Central memory CD8-positive, alpha-beta T cell (primary cell): ENCODE results near the gene PUSL1.

Experiments used
- ATAC-seq: fragments of 150-1000 bp; cut with Tn5 transposase; replicated peaks from 2 replicates; pipeline ENCODE4 v1.10.0; 2022; ENCODE audit warnings: mild to moderate bottlenecking, moderate FRiP score, moderate number of reproducible peaks; ENCODE audit not compliant: poor library complexity, severe bottlenecking; ENCODE audit errors: extremely low read depth
- DNase-seq, 2 donors: peaks; one replicate each; pipeline ENCODE4 v3.0.0; 2021; ENCODE audit warnings: low spot score in 2 of 2
- H3K27ac Mint-ChIP-seq: one replicate; pipeline ENCODE4 v1.8.0; 2022; ENCODE audit warnings: low read depth, mild to moderate bottlenecking, moderate library complexity, mixed read lengths
- H3K27me3 Mint-ChIP-seq: one replicate; pipeline ENCODE4 v1.8.0; 2022; ENCODE audit warnings: mixed read lengths
- H3K36me3 Mint-ChIP-seq: one replicate; pipeline ENCODE4 v1.8.0; 2022; ENCODE audit warnings: mild to moderate bottlenecking, moderate library complexity, mixed read lengths; ENCODE audit not compliant: insufficient read depth
- H3K4me1 Mint-ChIP-seq: one replicate; pipeline ENCODE4 v1.8.0; 2022; ENCODE audit warnings: mixed read lengths
- H3K4me3 Mint-ChIP-seq: one replicate; pipeline ENCODE4 v1.8.0; 2022; ENCODE audit warnings: mild to moderate bottlenecking, moderate library complexity, mixed read lengths
- H3K9me3 Mint-ChIP-seq: one replicate; pipeline ENCODE4 v1.8.0; 2022; ENCODE audit warnings: mixed read lengths

Gene PUSL1

DNA sequence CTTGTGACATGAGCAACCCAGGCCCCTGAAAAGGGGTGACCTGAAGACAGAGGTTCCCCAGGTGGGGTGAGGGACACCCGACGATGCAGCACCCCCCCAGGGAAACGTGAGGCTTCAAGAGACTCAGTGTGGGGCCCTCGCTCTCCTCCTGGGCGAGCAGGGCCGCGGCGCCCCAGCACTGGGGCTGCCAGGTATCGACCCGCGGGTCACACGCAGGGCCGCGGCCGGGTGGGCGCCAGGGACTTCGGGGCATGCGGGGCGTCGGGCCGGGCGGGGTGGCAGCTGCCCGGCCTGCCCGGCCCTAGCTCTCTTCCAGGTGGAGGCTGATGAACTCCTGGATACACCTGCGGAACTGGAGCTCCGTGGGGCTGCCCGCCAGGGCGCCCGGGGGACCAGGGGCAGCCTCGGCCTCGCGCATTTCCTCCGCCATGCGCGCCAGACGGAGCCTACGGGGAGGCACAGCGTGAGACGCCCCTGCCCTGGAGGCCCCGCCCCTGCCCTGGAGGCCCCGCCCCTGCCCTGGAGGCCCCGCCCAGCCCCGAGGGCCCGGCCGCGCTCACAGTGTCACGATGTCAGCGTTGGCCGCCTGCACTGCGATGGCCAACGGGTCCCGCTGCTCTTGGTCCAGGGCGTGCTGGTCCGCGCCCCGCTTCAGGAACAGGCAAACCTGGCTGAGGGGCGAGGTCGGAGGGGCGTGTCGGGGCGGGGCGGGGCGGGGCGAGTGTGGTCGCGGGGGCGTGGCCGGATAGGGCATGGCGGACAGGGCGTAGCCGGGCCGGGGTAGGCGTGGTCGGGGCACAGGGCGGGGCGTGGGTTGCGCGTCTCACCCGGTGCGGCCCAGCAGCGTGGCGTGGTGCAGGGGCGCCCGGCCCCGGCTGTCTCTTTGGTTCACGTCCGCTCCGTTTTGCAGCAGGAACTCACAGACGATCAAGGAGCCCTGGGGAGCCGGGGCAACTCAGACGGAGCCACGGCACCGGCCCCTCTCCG lies 14.8 kb upstream of the PUSL1 start:
- Mint-ChIP-seq H3K4me1 (no peaks in the 10 kb centered on the region), H3K36me3 (peaks cover 6% of the 10 kb centered on the region), H3K4me3 (no peak overlapping the region), H3K27me3 (no peaks in the 10 kb centered on the region), H3K9me3 (no peaks in the 10 kb centered on the region), H3K27ac (no peak overlapping the region)
- DNase-seq (no peak), ATAC-seq (no peak)

DNA sequence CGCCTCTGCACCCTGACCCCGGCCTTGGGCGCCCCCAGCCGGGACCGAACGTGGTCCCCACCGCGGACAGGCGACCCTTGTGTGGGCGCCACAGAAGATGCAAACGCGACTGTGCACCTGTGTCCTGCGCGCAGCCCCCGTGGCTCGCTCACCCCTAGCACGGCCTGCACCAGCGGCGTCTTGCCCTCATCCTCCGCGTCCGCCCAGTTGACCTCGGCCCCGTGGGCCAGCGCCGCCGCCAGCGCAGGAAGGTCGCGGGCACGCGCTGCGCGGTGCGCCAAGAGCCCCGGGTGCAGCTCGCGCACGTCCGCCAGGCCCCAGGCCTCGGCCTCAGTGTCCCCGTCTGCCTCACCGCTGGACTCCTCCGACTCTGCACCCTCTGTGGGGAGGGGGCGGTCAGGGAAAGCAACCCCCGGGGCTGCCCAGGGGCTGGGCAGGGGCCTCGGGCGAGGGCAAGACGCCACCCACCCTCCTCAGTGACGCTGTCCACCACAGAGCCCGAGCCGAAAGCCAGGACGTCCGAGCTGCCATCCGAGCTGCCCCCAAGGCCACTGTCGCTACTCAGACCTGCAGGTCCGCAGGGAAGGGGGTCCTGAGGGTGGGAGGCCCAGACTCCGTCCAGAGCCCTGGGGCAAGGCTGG lies 14.0 kb upstream of the PUSL1 start:
- Mint-ChIP-seq H3K27me3 (no peaks in the 10 kb centered on the region), H3K36me3 (peaks cover 6% of the 10 kb centered on the region), H3K27ac (no peak overlapping the region), H3K4me3 (no peak overlapping the region), H3K9me3 (no peaks in the 10 kb centered on the region), H3K4me1 (no peaks in the 10 kb centered on the region)
- DNase-seq (no peak), ATAC-seq (no peak)

DNA sequence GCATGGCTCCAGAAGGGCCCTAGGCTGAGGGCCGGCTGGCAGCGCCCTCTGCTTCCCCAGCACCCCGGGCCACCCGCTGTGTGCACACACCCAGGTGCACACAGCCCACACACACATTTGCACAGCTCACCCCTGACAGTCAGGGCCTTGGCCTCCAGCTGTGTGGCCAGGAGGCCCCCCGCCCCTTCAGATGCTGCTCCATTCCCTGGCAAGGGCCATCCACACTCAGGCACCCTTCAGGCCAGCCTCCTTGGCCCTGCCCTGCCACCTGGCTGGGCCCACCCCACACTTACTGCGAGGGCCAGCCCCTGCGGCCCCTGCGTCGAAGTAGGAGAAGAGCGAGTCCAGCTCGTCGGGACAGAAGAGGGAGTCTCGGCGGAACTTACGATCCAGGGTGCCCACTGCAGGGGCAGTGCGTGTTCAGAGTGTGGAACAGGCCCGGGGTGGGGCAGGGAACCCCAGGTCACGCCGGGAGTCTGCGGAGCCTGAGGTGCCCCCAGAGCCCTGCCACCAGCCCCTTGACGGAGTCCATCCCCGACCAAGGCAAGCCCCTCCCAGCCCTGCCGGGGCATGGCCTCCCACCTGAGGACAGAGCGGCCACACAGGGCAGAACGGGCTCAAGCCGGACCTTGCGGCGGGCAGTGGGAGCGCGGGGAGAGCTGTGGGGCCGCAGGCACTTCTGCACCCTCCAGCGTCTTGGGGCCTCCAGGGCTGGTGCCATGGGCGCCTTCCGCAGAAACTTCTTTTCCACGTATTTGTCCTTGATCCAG lies 13.1 kb upstream of the PUSL1 start:
- DNase-seq (no peak), ATAC-seq (no peak)
- H3K36me3 Mint-ChIP-seq = peaks cover 4% of the 10 kb centered on the region
- no peaks in the 10 kb centered on the region for H3K27me3 Mint-ChIP-seq
- H3K4me3 Mint-ChIP-seq = no peak overlapping the region
- no peak overlapping the region for H3K27ac Mint-ChIP-seq
- H3K9me3 Mint-ChIP-seq = no peaks in the 10 kb centered on the region
- no peaks in the 10 kb centered on the region for H3K4me1 Mint-ChIP-seq

DNA sequence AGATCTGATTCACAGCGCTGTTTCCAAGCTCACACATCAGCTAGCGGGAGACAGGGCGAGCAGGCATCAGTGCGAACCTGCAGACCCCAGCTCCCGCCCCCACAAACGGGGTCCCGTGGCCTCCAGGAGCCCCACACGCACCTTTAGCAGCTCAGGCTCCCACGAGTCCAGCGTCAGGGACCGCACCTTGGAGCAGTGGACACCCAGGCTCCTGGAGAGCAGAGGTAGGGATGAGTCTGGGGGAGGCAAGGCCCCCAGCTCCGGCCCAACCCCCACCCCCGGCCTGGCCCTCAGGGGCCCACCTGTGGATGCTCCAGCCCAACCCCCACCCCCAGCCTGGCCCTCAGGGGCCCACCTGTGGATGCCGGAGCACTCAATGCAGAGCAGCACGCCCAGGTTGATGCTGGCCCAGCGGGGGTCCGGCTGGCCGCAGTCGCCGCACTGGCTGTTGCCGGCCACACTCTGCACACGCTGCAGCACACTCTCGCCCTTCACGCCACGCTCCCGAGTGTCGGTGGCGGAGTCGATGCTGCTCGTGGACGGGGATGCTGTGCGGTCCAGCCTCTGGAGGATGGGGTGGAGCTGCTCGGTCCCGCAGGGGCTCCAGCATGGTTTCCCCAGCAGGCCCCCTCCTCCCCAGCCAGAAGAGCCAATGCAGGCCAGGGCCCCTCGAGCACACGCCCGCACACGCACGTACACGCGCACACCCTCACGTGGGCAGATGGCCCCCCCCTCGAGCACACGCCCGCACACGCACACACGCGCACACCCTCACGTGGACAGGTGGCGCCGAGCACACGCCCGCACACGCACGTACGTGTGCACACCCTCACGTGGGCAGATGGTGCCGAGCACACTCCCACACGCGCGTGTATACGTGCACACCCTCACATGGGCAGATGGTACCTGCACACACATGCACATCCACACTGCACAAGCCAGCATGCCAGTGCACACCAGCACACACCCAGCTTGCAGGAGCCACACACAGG lies 12.0 kb upstream of the PUSL1 start:
- no peaks in the 10 kb centered on the region for H3K27me3 Mint-ChIP-seq
- no peak overlapping the region for H3K4me3 Mint-ChIP-seq
- no peak overlapping the region for H3K27ac Mint-ChIP-seq
- no peak for ATAC-seq
- DNase-seq = no peak
- H3K9me3 Mint-ChIP-seq = no peaks in the 10 kb centered on the region
- no peaks in the 10 kb centered on the region for H3K4me1 Mint-ChIP-seq
- peaks cover 2% of the 10 kb centered on the region for H3K36me3 Mint-ChIP-seq

DNA sequence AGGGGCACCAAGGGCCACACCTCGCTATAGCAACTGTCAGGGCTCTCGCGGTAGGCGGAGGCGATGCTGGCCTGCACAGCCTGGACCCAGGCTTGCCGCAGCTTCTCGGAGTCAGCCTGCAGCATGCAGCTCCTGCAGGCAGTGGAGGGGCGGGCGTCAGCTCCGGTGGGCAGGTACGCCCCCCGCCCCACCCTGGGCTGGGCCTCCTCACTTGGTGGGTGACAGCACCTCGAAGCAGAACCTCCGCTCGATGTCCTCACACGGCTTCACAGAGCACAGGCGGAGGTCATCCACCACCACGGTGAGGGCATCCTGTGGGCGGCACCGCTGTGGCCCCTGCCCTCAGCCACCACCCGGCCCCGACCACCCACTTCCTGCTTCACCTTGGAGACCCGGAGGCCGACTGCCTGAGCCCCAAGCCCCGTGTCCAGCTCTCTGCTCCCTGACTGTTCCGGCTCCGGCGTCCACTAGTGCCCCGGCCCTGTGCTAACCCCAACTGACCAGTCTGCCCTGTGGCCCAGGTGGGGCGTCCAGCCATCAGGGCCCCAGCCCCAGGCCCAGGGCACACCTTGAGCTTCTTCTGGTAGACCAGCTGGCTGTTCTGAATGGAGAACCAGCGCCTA lies 10.5 kb upstream of the PUSL1 start:
- DNase-seq (no peak), ATAC-seq (no peak)
- no peaks in the 10 kb centered on the region for H3K36me3 Mint-ChIP-seq
- H3K27ac Mint-ChIP-seq = no peak overlapping the region
- no peaks in the 10 kb centered on the region for H3K9me3 Mint-ChIP-seq
- H3K4me1 Mint-ChIP-seq = no peaks in the 10 kb centered on the region
- no peak overlapping the region for H3K4me3 Mint-ChIP-seq
- H3K27me3 Mint-ChIP-seq = no peaks in the 10 kb centered on the region

DNA sequence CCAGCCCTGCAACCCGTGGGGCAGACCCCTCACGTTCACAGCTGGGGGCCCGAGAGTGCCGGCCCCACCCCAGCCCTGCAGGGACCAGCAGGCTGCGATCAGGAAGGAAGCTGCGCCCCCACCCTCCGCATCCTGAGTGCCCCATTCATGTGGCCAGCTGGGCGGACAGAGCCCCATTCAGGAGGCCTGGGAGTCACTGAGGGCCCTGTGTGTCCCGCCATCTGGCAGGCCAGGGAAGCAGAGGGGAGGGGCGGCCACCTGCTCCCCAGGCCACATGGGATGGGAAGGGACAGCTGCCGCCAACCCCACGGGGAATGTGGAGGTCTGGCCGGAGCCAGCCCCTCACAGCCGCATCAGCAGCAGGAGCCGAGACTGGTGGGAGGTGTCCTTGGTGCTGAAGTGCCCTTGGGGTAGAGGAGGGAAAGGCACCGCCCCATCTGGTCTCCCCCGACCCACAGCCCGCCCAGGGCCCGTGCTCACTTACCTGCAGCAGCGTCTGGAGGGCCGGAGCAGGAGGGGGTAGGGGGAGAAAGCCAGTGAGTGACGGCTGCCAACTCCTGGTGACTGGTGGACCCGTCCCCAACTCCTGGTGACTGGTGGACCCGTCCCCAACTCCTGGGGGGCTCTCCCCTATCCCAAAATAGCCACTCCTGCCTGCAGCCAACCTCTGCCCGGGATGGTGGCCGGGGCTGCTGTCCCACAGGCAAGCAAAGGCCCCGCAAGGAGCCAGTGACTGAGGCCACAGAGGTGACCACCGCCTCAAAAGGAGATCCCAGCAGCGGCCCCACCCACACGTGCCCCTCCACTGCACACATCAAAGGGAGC lies 9.3 kb upstream of the PUSL1 start:
- Mint-ChIP-seq H3K27ac (no peak overlapping the region), H3K4me1 (no peaks in the 10 kb centered on the region), H3K27me3 (no peaks in the 10 kb centered on the region), H3K36me3 (no peaks in the 10 kb centered on the region), H3K9me3 (no peaks in the 10 kb centered on the region), H3K4me3 (no peak overlapping the region)
- ATAC-seq (no peak), DNase-seq (no peak)

DNA sequence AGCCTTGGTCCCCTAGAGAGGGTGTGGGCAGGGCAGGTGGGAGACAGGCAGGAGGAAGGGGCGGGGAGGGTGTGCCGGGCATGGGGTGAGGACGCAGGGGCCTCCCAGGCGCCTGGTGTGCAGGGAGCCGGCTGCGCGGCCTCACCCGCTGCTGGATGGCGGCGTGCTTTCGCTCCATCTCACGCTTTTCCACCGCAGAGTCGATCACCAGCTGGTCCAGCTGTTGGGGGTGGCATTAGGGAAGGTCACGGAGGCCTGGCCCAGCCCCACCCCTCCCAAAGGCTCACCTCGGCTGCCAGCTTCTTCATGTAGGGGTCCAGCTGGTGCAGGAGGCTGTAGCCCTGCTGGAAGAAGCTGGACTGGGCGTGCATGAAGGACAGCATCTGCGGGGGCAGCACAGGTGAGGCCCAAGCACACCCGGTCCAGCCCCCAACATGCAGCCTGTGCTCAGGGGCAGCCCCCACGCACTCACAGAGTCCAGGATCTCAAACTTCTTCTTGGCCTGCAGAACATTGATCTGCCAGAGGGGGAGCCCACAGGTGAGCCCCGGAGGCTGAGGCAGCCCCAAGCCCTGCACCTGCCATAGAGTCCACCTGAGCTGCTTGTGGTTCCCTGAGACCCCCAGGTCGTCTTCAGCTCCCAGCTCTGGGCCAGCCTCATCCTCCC lies 8.6 kb upstream of the PUSL1 start:
- ATAC-seq = no peak
- DNase-seq = no peak
- Mint-ChIP-seq H3K36me3 (no peaks in the 10 kb centered on the region), H3K27me3 (no peaks in the 10 kb centered on the region), H3K4me3 (no peak overlapping the region), H3K9me3 (no peaks in the 10 kb centered on the region), H3K4me1 (no peaks in the 10 kb centered on the region), H3K27ac (no peak overlapping the region)

DNA sequence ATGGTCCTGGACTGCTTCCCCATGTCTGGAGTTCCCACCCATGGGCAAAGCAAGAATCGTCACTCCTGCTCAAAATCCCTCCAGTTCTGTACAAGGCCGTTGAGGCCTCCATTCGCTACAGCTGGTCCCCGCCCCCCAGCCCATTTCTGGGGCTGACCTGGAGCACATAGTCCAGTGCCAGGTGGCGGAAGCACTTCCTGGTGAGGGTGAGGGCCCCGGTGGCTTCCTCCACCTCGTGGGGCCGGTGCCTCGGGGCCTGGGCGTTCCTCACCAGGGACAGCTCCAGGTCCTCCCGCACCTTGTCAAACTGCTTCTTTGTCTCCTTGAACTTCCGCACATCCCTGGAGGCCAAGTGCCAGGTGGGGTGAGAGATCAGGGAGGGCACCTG lies 8.1 kb upstream of the PUSL1 start:
- H3K4me1 Mint-ChIP-seq = no peaks in the 10 kb centered on the region
- H3K4me3 Mint-ChIP-seq = no peak overlapping the region
- no peak overlapping the region for H3K27ac Mint-ChIP-seq
- no peak for DNase-seq
- no peak for ATAC-seq
- no peaks in the 10 kb centered on the region for H3K9me3 Mint-ChIP-seq
- H3K36me3 Mint-ChIP-seq = no peaks in the 10 kb centered on the region
- H3K27me3 Mint-ChIP-seq = no peaks in the 10 kb centered on the region

DNA sequence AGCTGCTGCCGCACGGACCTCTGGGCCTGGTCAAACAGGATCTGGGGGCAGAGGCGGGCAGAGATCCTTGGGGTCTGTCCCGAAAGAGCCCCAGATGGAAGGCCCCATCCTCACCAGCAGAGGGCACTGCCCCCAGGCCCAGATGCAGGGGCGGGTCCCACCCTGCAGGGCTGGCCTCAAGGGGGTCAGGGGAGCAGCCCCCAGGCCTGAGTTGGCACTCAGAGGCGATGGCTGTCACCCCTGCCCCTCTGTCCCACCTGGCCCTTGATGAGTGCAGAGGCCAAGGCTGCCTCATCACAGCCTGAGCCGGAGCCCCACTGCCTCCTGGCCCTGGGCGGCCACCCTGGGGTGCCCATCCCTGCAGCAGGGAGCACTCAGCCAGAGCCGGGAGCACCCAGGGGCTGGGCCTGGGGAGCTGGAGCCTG lies 6.4 kb upstream of the PUSL1 start:
- no peak for DNase-seq

DNA sequence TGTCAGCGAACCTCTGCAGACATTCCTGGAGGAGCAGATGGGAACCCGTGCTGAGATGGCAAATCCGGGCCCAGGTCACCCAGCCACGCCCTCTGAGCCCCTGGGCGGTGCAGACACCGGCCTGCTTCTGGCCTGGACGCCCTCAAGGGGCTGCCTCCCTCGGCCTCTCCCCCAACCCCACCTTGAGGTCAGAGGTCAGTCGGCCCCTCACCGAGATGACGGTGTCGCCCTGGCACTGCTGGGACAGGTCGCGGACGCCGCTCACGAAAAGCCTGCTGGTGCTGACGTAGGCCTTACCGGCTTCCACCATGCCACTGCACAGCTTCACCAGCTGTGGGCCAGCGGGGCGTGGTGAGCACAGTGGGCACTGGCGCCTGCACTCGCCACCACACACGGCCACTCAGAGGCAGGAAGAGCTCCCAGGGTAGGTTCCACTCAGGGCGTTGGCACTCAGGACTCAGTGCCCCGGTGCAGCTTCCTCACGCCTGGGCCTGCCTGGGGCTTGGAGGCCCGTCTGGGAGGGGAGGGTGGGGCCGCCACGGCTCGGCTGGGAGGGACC lies 5.4 kb upstream of the PUSL1 start:
- H3K27me3 Mint-ChIP-seq = no peaks in the 10 kb centered on the region
- ATAC-seq (no peak), DNase-seq (no peak)
- H3K4me1 Mint-ChIP-seq = peaks cover 16% of the 10 kb centered on the region
- no peak overlapping the region for H3K27ac Mint-ChIP-seq
- no peaks in the 10 kb centered on the region for H3K9me3 Mint-ChIP-seq
- peaks cover 5% of the 10 kb centered on the region for H3K36me3 Mint-ChIP-seq
- H3K4me3 Mint-ChIP-seq = no peak overlapping the region

More for the DNA sequence above, 6.4 kb upstream of the PUSL1 start:
- Mint-ChIP-seq H3K27me3 (no peaks in the 10 kb centered on the region), H3K36me3 (peaks cover 4% of the 10 kb centered on the region), H3K4me3 (no peak overlapping the region), H3K27ac (no peak overlapping the region), H3K9me3 (no peaks in the 10 kb centered on the region), H3K4me1 (peaks cover 14% of the 10 kb centered on the region)
- ATAC-seq = no peak
